Activated B cell treated with CpG ODN at 0.5 μM for 24 hours (primary cell): ENCODE data around the gene MMP28. TPM values are rescaled to one million over a fixed set of nuclear protein-coding genes. Genes with fewer than 3 reads are reported as not detected.

ENCODE experiments used
- ATAC-seq: fragments of 200-7000 bp; cut with Tn5 transposase; one replicate; pipeline ENCODE4 v1.10.0; 2021; ENCODE audit warnings: low read depth, mild to moderate bottlenecking, moderate library complexity
- CTCF ChIA-PET: fragments of 350-600 bp; sonication (Branson Sonifier 250); formaldehyde crosslinking; loops from one replicate; lab custom pipeline; 2021; ENCODE audit warnings: antibody characterized with exemption; lab: Charles Lee
- POLR2A ChIA-PET: fragments of 350-600 bp; sonication (Branson Sonifier 250); formaldehyde crosslinking; loops from one replicate; lab custom pipeline; 2021; ENCODE audit warnings: antibody characterized with exemption; lab: Charles Lee
- DNase-seq: peaks from one replicate; pipeline ENCODE4 v3.0.0; 2022
- H3K27ac Mint-ChIP-seq: one replicate; pipeline ENCODE4 v1.8.0; 2020; ENCODE audit warnings: mixed read lengths
- H3K27me3 Mint-ChIP-seq: one replicate; pipeline ENCODE4 v1.8.0; 2021; ENCODE audit warnings: mixed read lengths
- H3K36me3 Mint-ChIP-seq: one replicate; pipeline ENCODE4 v1.8.0; 2021; ENCODE audit warnings: low read depth, mixed read lengths
- H3K4me1 Mint-ChIP-seq: one replicate; pipeline ENCODE4 v1.8.0; 2021; ENCODE audit warnings: mixed read lengths
- H3K4me3 Mint-ChIP-seq: one replicate; pipeline ENCODE4 v1.8.0; 2020; ENCODE audit warnings: mild to moderate bottlenecking, mixed read lengths
- H3K9me3 Mint-ChIP-seq: one replicate; pipeline ENCODE4 v1.8.0; 2020; ENCODE audit warnings: mixed read lengths
- CTCF ChIP-seq: fragments of 200-600 bp; IDR thresholded peaks from one replicate; pipeline ENCODE4 v1.8.0; 2022; ENCODE audit warnings: antibody characterized with exemption, mild to moderate bottlenecking
- intact Hi-C: fragments of 100-400 bp; cut with micrococcal nuclease; formaldehyde crosslinking; loops from one replicate; pipeline ENCODE4 v1.15.1; 2024
- total RNA-seq: library from RNA; stranded (reverse); gene quantifications from 2 replicates; pipeline ENCODE4 v1.2.3, GENCODE V29; 2022

MMP28 gene
- total RNA-seq, 1 donor from 2014 or later, result not detected

- ATAC-seq (no peak), DNase-seq (no peak)
- Mint-ChIP-seq H3K27me3 (no peaks in the 10 kb centered on the region), H3K9me3 (no peaks in the 10 kb centered on the region), H3K27ac (no peak overlapping the region), H3K36me3 (peaks cover 57% of the 10 kb centered on the region), H3K4me3 (no peak overlapping the region), H3K4me1 (no peaks in the 10 kb centered on the region)
- intact Hi-C loops, result no loop called here
- POLR2A ChIA-PET, result no interaction called here
- TF ChIP-seq CTCF, result no peak
- CTCF ChIA-PET, result no interaction called here
Observed at GRCh38 chr17:35725058-35725457, 70.4 kb downstream of the MMP28 start.

GRCh38 chr17:35723735-35724134, 71.7 kb downstream of the MMP28 start:
- no peaks in the 10 kb centered on the region for H3K27me3 Mint-ChIP-seq
- intact Hi-C loops, result no loop called here
- H3K27ac Mint-ChIP-seq, result no peak overlapping the region
- no peak for ATAC-seq
- no peaks in the 10 kb centered on the region for H3K4me1 Mint-ChIP-seq
- no peak overlapping the region for H3K4me3 Mint-ChIP-seq
- ChIA-PET POLR2A (interaction anchor here (0.5 kb wide), 1 partner anchor 46 kb away, joined by 4 read pairs; no protein-coding TSS in a partner anchor), CTCF (interaction anchor here (0.9 kb wide), 1 partner anchor 28 kb away, joined by 3 read pairs; no protein-coding TSS in a partner anchor)
- peaks cover 64% of the 10 kb centered on the region for H3K36me3 Mint-ChIP-seq
- H3K9me3 Mint-ChIP-seq, result no peaks in the 10 kb centered on the region
- no peak for DNase-seq
- no peak for TF ChIP-seq CTCF

- no peak for DNase-seq
- TF ChIP-seq CTCF, result no peak
- no peak for ATAC-seq
- intact Hi-C loops, result no loop called here
- no peaks in the 10 kb centered on the region for H3K4me1 Mint-ChIP-seq
- H3K27ac Mint-ChIP-seq, result no peak overlapping the region
- H3K36me3 Mint-ChIP-seq, result peaks cover 21% of the 10 kb centered on the region
- no peak overlapping the region for H3K4me3 Mint-ChIP-seq
- CTCF ChIA-PET, result no interaction called here
- H3K27me3 Mint-ChIP-seq, result no peaks in the 10 kb centered on the region
- POLR2A ChIA-PET, result no interaction called here
- no peaks in the 10 kb centered on the region for H3K9me3 Mint-ChIP-seq
Observed at GRCh38 chr17:35717475-35717874, 78.0 kb downstream of the MMP28 start.

GRCh38 chr17:35716897-35717465, 78.5 kb downstream of the MMP28 start:
- Mint-ChIP-seq H3K4me1 (no peaks in the 10 kb centered on the region), H3K27me3 (no peaks in the 10 kb centered on the region), H3K4me3 (no peak overlapping the region), H3K36me3 (peaks cover 21% of the 10 kb centered on the region), H3K27ac (no peak overlapping the region), H3K9me3 (no peaks in the 10 kb centered on the region)
- DNase-seq (no peak), ATAC-seq (no peak)
- TF ChIP-seq CTCF, result no peak
- CTCF ChIA-PET, result no interaction called here
- POLR2A ChIA-PET, result no interaction called here
- intact Hi-C loops, result no loop called here

- Mint-ChIP-seq H3K9me3 (no peaks in the 10 kb centered on the region), H3K4me1 (no peaks in the 10 kb centered on the region), H3K27me3 (no peaks in the 10 kb centered on the region), H3K4me3 (no peak overlapping the region), H3K36me3 (peaks cover 26% of the 10 kb centered on the region), H3K27ac (no peak overlapping the region)
- ChIA-PET POLR2A (no interaction called here), CTCF (no interaction called here)
- intact Hi-C loops, result no loop called here
- TF ChIP-seq CTCF, result no peak
- ATAC-seq, result no peak
- DNase-seq, result no peak
Observed at GRCh38 chr17:35716173-35716572, 79.3 kb downstream of the MMP28 start.

Other genes with a start within 250 kb of the MMP28 start
- gene SLFN14, start 234.8 kb downstream of the MMP28 start, total RNA-seq, result not detected in 2 replicates
- 4.1 and 4.8 TPM in 2 replicates for gene PEX12, start 217.1 kb downstream of the MMP28 start, total RNA-seq
- gene AP2B1, start 208.3 kb downstream of the MMP28 start, total RNA-seq, result 129 and 152 TPM in 2 replicates
- 0.31 and 0.32 TPM in 2 replicates for gene RASL10B, start 64.0 kb downstream of the MMP28 start, total RNA-seq
- gene GAS2L2, start 42.4 kb downstream of the MMP28 start, total RNA-seq, result not detected in 2 replicates
- gene C17orf50, start 34.8 kb downstream of the MMP28 start, total RNA-seq, result not detected in 2 replicates
- gene TAF15, start 13.8 kb upstream of the MMP28 start, total RNA-seq, result 224 and 243 TPM in 2 replicates
- gene HEATR9, start 73.2 kb upstream of the MMP28 start, total RNA-seq, result not detected in 2 replicates
- gene CCL5, start 84.7 kb upstream of the MMP28 start, total RNA-seq, result 3.3 and 3.4 TPM in 2 replicates
- gene RDM1, start 135.1 kb upstream of the MMP28 start, total RNA-seq, result not detected in 2 replicates
- not detected in 2 replicates for gene LYZL6, start 148.1 kb upstream of the MMP28 start, total RNA-seq
- not detected in 2 replicates for gene CCL16, start 185.9 kb upstream of the MMP28 start, total RNA-seq
- gene CCL14, start 191.1 kb upstream of the MMP28 start, total RNA-seq, result not detected in 2 replicates
- gene CCL15, start 205.9 kb upstream of the MMP28 start, total RNA-seq, result not detected in 2 replicates
- not detected in 2 replicates for gene CCL23, start 222.3 kb upstream of the MMP28 start, total RNA-seq